SU-DHL-6 (cell line): ENCODE results near the gene CALN1.

ENCODE experiments used
- H2AFZ ChIP-seq: fragments of 200-600 bp; sonication (generic); 2 replicates; pipeline ENCODE4 v1.6.1; 2014; ENCODE audit warnings: low read depth, mild to moderate bottlenecking, moderate library complexity, mixed read lengths, antibody characterized with exemption, low read length; ENCODE audit not compliant: severe bottlenecking
- H3F3A ChIP-seq: fragments of 200-600 bp; shearing (Covaris generic); 2 replicates; pipeline ENCODE4 v1.6.0; 2016; ENCODE audit warnings: antibody characterized with exemption, mild to moderate bottlenecking; ENCODE audit not compliant: insufficient read depth
- H3K27ac ChIP-seq: fragments of 200-600 bp; sonication (generic); 2 replicates; pipeline ENCODE4 v1.5.1; 2016; ENCODE audit warnings: low read depth, mild to moderate bottlenecking, low read length, moderate library complexity, mixed read lengths
- H3K27me3 ChIP-seq: fragments of 200-600 bp; sonication (generic), shearing (Covaris generic); 2 replicates; pipeline ENCODE4 v1.6.0; 2014; ENCODE audit warnings: mild to moderate bottlenecking, low read length
- H3K36me3 ChIP-seq: fragments of 200-600 bp; sonication (generic); 2 replicates; pipeline ENCODE4 v1.6.1; 2014; ENCODE audit warnings: mild to moderate bottlenecking, low read length, mixed read lengths
- H3K4me2 ChIP-seq: fragments of 300-600, 200-600 bp; shearing (Covaris generic), sonication (generic); 2 replicates; pipeline ENCODE4 v1.6.0; 2014; ENCODE audit warnings: low read length, low read depth, mild to moderate bottlenecking; ENCODE audit not compliant: poor library complexity, severe bottlenecking
- H3K4me3 ChIP-seq: fragments of 200-600 bp; sonication (generic); 2 replicates; pipeline ENCODE4 v1.5.1; 2014; ENCODE audit warnings: antibody characterized with exemption, low read length, mild to moderate bottlenecking, mixed read lengths; ENCODE audit not compliant: insufficient read depth, poor library complexity, severe bottlenecking
- H3K79me2 ChIP-seq: fragments of 200-600 bp; sonication (generic); 2 replicates; pipeline ENCODE4 v1.6.1; 2014; ENCODE audit warnings: mild to moderate bottlenecking, low read length, moderate library complexity; ENCODE audit not compliant: insufficient read depth
- H3K9ac ChIP-seq: fragments of 200-600 bp; sonication (generic); 2 replicates; pipeline ENCODE4 v1.7.0; 2014; ENCODE audit warnings: mild to moderate bottlenecking, low read length
- H3K9me2 ChIP-seq: fragments of 200-600 bp; sonication (generic); replicated peaks from 2 replicates; pipeline ENCODE4 v1.6.1; 2014; ENCODE audit warnings: low read length; ENCODE audit not compliant: insufficient read depth
- H3K9me3 ChIP-seq: fragments of 200-600 bp; sonication (generic); 2 replicates; pipeline ENCODE4 v1.6.1; 2014; ENCODE audit warnings: low read length, mixed read lengths; ENCODE audit not compliant: insufficient read depth
- H4K20me1 ChIP-seq: fragments of 200-600 bp; sonication (generic); 2 replicates; pipeline ENCODE4 v1.6.1; 2014; ENCODE audit warnings: low read depth, mild to moderate bottlenecking, antibody characterized with exemption, low read length, moderate library complexity, mixed read lengths
- CTCF ChIP-seq: fragments of 200-600 bp; sonication (generic); IDR thresholded peaks from one replicate; pipeline ENCODE4 v1.5.1; 2017; ENCODE audit warnings: antibody characterized with exemption, mild to moderate bottlenecking, low read length, moderate library complexity; ENCODE audit not compliant: insufficient read depth, poor library complexity, severe bottlenecking
- EZH2phosphoT487 ChIP-seq: fragments of 200-600 bp; sonication (generic), shearing (Covaris generic); conservative IDR thresholded peaks from 2 replicates; pipeline ENCODE4 v1.6.1; 2018; ENCODE audit warnings: mild to moderate bottlenecking, antibody characterized with exemption, low read length, moderate library complexity, mixed read lengths

CALN1 gene

GRCh38 chr7:71851776-71852498, 560.2 kb downstream of the CALN1 start:
- no peak overlapping the region for H3K27ac ChIP-seq
- H4K20me1 ChIP-seq = no peaks in the 10 kb centered on the region
- H3K79me2 ChIP-seq = no peaks in the 10 kb centered on the region
- H3K4me2 ChIP-seq = no peak overlapping the region
- H2AFZ ChIP-seq = no peak overlapping the region
- H3K9me3 ChIP-seq = 0 out of 2 replicates have a peak, but pooled peaks cover 4% of the 10 kb centered on the region
- TF ChIP-seq EZH2phosphoT487 (no peak), CTCF (no peak)
- no peak overlapping the region for H3K9ac ChIP-seq
- no peaks in the 10 kb centered on the region for H3K9me2 ChIP-seq
- H3K27me3 ChIP-seq = no peaks in the 10 kb centered on the region
- H3F3A ChIP-seq = no peaks in the 10 kb centered on the region
- H3K36me3 ChIP-seq = no peaks in the 10 kb centered on the region
- no peak overlapping the region for H3K4me3 ChIP-seq

GRCh38 chr7:71846160-71846559, 566.0 kb downstream of the CALN1 start:
- no peak overlapping the region for H3K9ac ChIP-seq
- H3K9me2 ChIP-seq = no peaks in the 10 kb centered on the region
- H3K4me3 ChIP-seq = no peak overlapping the region
- H3F3A ChIP-seq = no peaks in the 10 kb centered on the region
- H4K20me1 ChIP-seq = no peaks in the 10 kb centered on the region
- H3K9me3 ChIP-seq = 0 out of 2 replicates have a peak, but pooled peaks cover 4% of the 10 kb centered on the region
- H3K4me2 ChIP-seq = no peak overlapping the region
- H2AFZ ChIP-seq = no peak overlapping the region
- no peak overlapping the region for H3K27ac ChIP-seq
- H3K27me3 ChIP-seq = no peaks in the 10 kb centered on the region
- H3K79me2 ChIP-seq = no peaks in the 10 kb centered on the region
- TF ChIP-seq EZH2phosphoT487 (no peak), CTCF (no peak)
- no peaks in the 10 kb centered on the region for H3K36me3 ChIP-seq

GRCh38 chr7:71843676-71844075, 568.5 kb downstream of the CALN1 start:
- TF ChIP-seq EZH2phosphoT487 (no peak), CTCF (no peak)
- Histone ChIP-seq H3K4me2 (no peak overlapping the region), H3K36me3 (no peaks in the 10 kb centered on the region), H3K9me2 (no peaks in the 10 kb centered on the region), H3K4me3 (no peak overlapping the region), H3K9ac (no peak overlapping the region), H3K9me3 (no peaks in the 10 kb centered on the region), H3K27ac (no peak overlapping the region), H3F3A (no peaks in the 10 kb centered on the region), H3K27me3 (no peaks in the 10 kb centered on the region), H4K20me1 (no peaks in the 10 kb centered on the region), H3K79me2 (no peaks in the 10 kb centered on the region), H2AFZ (no peak overlapping the region)
